ENCODE data around the gene TSPEAR. TPM values are rescaled to one million over a fixed set of nuclear protein-coding genes. Genes with fewer than 3 reads are reported as not detected.

The TSPEAR gene
- not detected in 2 replicates for total RNA-seq

GRCh38 chr21:44711327-44712202 lies at the start of gene TSPEAR:
Gene TSPEAR (minus strand): TSS chr21:44711572. CDS start chr21:44711514, 58 bp downstream.
- DNase-seq (ENCODE audit: low read depth) = no peak

GRCh38 chr21:44760376-44760775 lies 49.0 kb upstream of the TSPEAR start:
- DNase-seq (ENCODE audit: low read depth) = no peak

- DNase-seq (ENCODE audit: low read depth) = no peak
These were observed 48.4 kb upstream of the TSPEAR start for GRCh38 chr21:44759628-44760285.

GRCh38 chr21:44758781-44759627 lies 47.6 kb upstream of the TSPEAR start:
- DNase-seq (ENCODE audit: low read depth) = no peak

- DNase-seq (ENCODE audit: low read depth) = no peak
These were observed 46.8 kb upstream of the TSPEAR start for GRCh38 chr21:44758141-44758561.

- no peak for DNase-seq (ENCODE audit: low read depth)
These were observed 46.4 kb upstream of the TSPEAR start for GRCh38 chr21:44757731-44758130.

- DNase-seq (ENCODE audit: low read depth) = peak; percentile 6
These were observed 45.2 kb upstream of the TSPEAR start for GRCh38 chr21:44756423-44757185.

GRCh38 chr21:44755227-44755626 lies 43.9 kb upstream of the TSPEAR start:
- no peak for DNase-seq (ENCODE audit: low read depth)

GRCh38 chr21:44753357-44753756 lies 42.0 kb upstream of the TSPEAR start:
- DNase-seq (ENCODE audit: low read depth) = no peak

- DNase-seq (ENCODE audit: low read depth) = peak; percentile 50
These were observed 41.4 kb upstream of the TSPEAR start for GRCh38 chr21:44752671-44753235.

GRCh38 chr21:44751799-44752636 lies 40.6 kb upstream of the TSPEAR start:
- no peak for DNase-seq (ENCODE audit: low read depth)

- no peak for DNase-seq (ENCODE audit: low read depth)
These were observed 39.9 kb upstream of the TSPEAR start for GRCh38 chr21:44751186-44751798.

GRCh38 chr21:44750675-44751025 lies 39.3 kb upstream of the TSPEAR start:
- no peak for DNase-seq (ENCODE audit: low read depth)

- DNase-seq (ENCODE audit: low read depth) = no peak
These were observed 38.6 kb upstream of the TSPEAR start for GRCh38 chr21:44749759-44750674.

GRCh38 chr21:44749116-44749758 lies 37.9 kb upstream of the TSPEAR start:
- no peak for DNase-seq (ENCODE audit: low read depth)

- no peak for DNase-seq (ENCODE audit: low read depth)
These were observed 37.2 kb upstream of the TSPEAR start for GRCh38 chr21:44748621-44749020.

GRCh38 chr21:44742418-44743153 lies 31.2 kb upstream of the TSPEAR start:
- DNase-seq (ENCODE audit: low read depth) = no peak
